Endometrium (tissue), 2 donors: Measurements from ENCODE around the gene UBE2G2.

Source experiments
- FAIRE-seq: peaks from 2 replicates; lab custom pipeline; 2012; peaks lifted over from hg19 to GRCh38; lab: Jason Lieb, UNC
- donor health status: control.
- donor health status: control.

The UBE2G2 gene

GRCh38 chr21:44724926-44725325, 76.7 kb downstream of the UBE2G2 start:
- FAIRE-seq, result no peak

DNA sequence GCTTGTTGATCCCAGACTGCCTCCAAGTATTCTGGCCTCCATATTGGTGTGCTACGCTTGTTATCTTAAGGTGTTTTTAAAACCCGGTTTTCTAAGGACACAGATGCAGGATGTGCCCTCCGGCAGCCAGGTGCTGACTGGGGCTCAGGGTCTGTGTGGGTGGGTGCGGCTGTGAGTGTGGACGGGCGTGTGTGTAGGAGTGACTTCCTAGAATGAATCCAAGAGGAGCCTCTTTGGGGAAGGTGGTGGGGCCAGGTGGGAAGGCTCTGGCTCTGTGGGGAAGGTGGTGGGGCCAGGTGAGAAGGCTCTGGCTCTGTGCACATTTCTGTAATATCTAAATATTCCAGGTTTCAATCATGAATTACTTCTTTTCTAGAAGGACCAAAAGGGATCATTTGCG, 77.4 kb downstream of the UBE2G2 start:
- FAIRE-seq, result no peak

GRCh38 chr21:44723177-44724131, 78.2 kb downstream of the UBE2G2 start:
- FAIRE-seq, result no peak

DNA sequence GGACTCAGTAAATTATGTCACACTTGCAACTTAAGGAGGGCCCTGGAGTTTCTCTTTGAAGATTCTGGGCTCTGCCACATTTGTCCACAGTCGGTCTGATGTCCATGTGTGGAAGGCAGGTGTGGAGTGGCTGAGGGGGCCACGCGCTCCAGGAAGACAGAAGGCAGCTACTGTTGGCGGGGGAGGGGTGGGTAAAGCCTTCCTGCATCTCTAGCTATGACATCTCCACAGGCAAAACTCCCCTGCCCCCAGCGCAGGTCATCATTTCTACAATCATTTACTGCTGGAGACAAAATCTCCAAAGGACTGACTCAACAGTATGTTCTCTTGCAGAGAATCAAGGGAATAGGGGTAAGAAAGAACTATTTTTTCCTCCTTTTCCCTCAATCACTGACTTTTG, 78.9 kb downstream of the UBE2G2 start:
- no peak for FAIRE-seq

GRCh38 chr21:44720170-44720569, 81.5 kb downstream of the UBE2G2 start:
- FAIRE-seq, result no peak
